Transverse colon (tissue), 4 donors: ENCODE results near the gene ARMC2. TPM values are rescaled to one million over a fixed set of nuclear protein-coding genes. Genes with fewer than 3 reads are reported as not detected.

Experiments
- DNase-seq: peaks from one replicate; pipeline ENCODE4 v3.0.0-alpha.2; 2019
- H3K27ac ChIP-seq, 4 donors: fragments of 200-600 bp; sonication (generic); 2 replicates each; pipeline ENCODE4 v1.5.1; 2016 to 2018; ENCODE audit warnings: inconsistent platforms in 4 of 4
- H3K27me3 ChIP-seq: fragments of 200-600 bp; sonication (generic); 2 replicates; pipeline ENCODE4 v1.5.1; 2017; ENCODE audit warnings: inconsistent platforms
- H3K36me3 ChIP-seq, 4 donors: fragments of 200-600 bp; sonication (generic); 2 replicates each; pipeline ENCODE4 v1.5.1; 2017 to 2019; ENCODE audit warnings: inconsistent platforms in 4 of 4
- H3K4me1 ChIP-seq, 4 donors: fragments of 200-600 bp; sonication (generic); 2 replicates each; pipeline ENCODE4 v1.5.1; 2017 to 2020; ENCODE audit warnings: inconsistent platforms in 4 of 4
- H3K4me3 ChIP-seq, 4 donors: fragments of 200-600 bp; sonication (generic); 1 replicate in 1 of 4; 2 replicates in 3 of 4; pipeline versions ENCODE4 v1.5.1 to v1.6.1; 2017 to 2019; ENCODE audit warnings: inconsistent platforms in 4 of 4
- H3K9me3 ChIP-seq, 2 donors: fragments of 200-600 bp; sonication (generic); 2 replicates each; pipeline ENCODE4 v1.5.1; 2017 to 2019; ENCODE audit warnings: inconsistent platforms in 2 of 2
- CTCF ChIP-seq, 5 experiments: fragments of 200-600 bp in 3 of 5; fragments of 450-650 bp in 2 of 5; sonication (generic) in 3 of 5; IDR thresholded peaks; 1 replicate in 2 of 5; 2 replicates in 3 of 5; pipeline ENCODE4 v1.5.1; 2016 to 2017; ENCODE audit warnings: antibody characterized with exemption in 5 of 5, inconsistent platforms in 3 of 5, mild to moderate bottlenecking in 2 of 5, moderate library complexity in 1 of 5
- EP300 ChIP-seq: sonication (generic); formaldehyde crosslinking; IDR thresholded peaks from one replicate; pipeline ENCODE4 v1.6.1; 2017; ENCODE audit warnings: antibody characterized with exemption, low read depth
- POLR2A ChIP-seq: fragments of 450-650 bp; IDR thresholded peaks from one replicate; pipeline ENCODE4 v1.6.1; 2016; ENCODE audit warnings: antibody characterized with exemption, mild to moderate bottlenecking, moderate library complexity
- POLR2AphosphoS5 ChIP-seq, 3 donors: sonication (generic); formaldehyde crosslinking; IDR thresholded peaks; one replicate each; pipeline ENCODE4 v1.6.1; 2016; ENCODE audit warnings: antibody characterized with exemption in 3 of 3
- WGBS, 2 donors: methylation state at CpG; one replicate each; pipeline ENCODE4 v1.1.5; 2018; ENCODE audit warnings: low coverage in 1 of 2; 5-methylcytosine and 5-hydroxymethylcytosine counted together
- in situ Hi-C, 4 donors: fragments of 200-750 bp; cut with MboI; loops; one replicate each; pipeline versions ENCODE4 v1.15.0 to v1.15.1; 2017; ENCODE audit warnings: low sequenced_read_pairs in 3 of 4, low pct_ligation_motif_present in 1 of 4, low pct_unique_long_range_greater_than_20kb in 1 of 4
- intact Hi-C: fragments of 100-400 bp; cut with DNase I; formaldehyde crosslinking; loops from one replicate; pipeline ENCODE4 v1.15.1; 2023; ENCODE audit warnings: low total_unique reads
- total RNA-seq, 4 donors: library from RNA; depleted of rRNA; stranded (reverse); fragments of >200 nt; gene quantifications; one replicate each; pipeline ENCODE4 v1.1.0, GENCODE V29; 2016

ARMC2 gene
- total RNA-seq, 4 donors from 2014 or later, result 2.0 to 7.5 (median 3.0) TPM

GRCh38 chr6:108872575-108872974 lies 24.4 kb downstream of the ARMC2 start:
- DNase-seq, result no peak
- in situ Hi-C loops, result no loop called here
- 88 to 92% methylated on average over 1 to 3 of the region's 3 CpGs for WGBS, 2 donors
- TF ChIP-seq CTCF (IDR thresholded peaks at IDR 0.05) (no peak), POLR2AphosphoS5 (IDR thresholded peaks at IDR 0.05) (no peak), EP300 (no peak), POLR2A (no peak)
- H3K9me3 ChIP-seq, result no peaks in the 10 kb centered on the region
- intact Hi-C loops, result no loop called here
- peaks cover 0 to 4% (median 1%) of the 10 kb centered on the region in 4 donors for H3K4me1 ChIP-seq
- no peaks in the 10 kb centered on the region for H3K27me3 ChIP-seq
- H3K4me3 ChIP-seq, result no peak overlapping the region
- H3K27ac ChIP-seq, result peak overlapping the region in 1 of 4 donors; percentile 77
- H3K36me3 ChIP-seq, result no peaks in the 10 kb centered on the region

DNA sequence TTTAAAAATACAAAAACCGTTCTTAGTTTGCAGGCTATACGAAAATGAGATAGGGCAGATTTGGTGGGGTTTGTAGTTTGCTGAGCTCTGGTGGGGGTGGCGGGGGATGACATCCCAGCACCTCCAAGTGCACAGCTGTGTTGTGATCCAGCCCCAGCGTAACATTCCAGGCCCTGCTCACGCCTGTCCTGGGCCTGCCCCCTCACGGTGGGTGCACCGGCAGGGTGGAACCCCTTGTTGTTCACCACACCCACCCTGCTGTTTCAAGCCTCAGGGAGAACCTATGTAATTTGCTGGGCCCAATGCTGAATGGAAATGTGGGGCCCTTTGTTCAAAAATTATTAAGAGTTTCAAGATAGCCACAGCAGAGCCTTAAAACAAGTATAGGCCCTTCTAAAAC lies 25.0 kb downstream of the ARMC2 start:
- WGBS, 2 donors, result 93% methylated on average over 7 of the region's 7 CpGs; no CpG with 5 or more reads in 1 of the 2 donors
- Histone ChIP-seq H3K36me3 (no peaks in the 10 kb centered on the region), H3K27me3 (no peaks in the 10 kb centered on the region), H3K9me3 (no peaks in the 10 kb centered on the region), H3K4me3 (no peak overlapping the region), H3K4me1 (peaks cover 0 to 4% (median 1%) of the 10 kb centered on the region in 4 donors), H3K27ac (peak overlapping the region in 2 of 4 donors; percentile 9 to 77)
- TF ChIP-seq POLR2AphosphoS5 (IDR thresholded peaks at IDR 0.05), result no peak
- no peak for TF ChIP-seq CTCF (IDR thresholded peaks at IDR 0.05)
- TF ChIP-seq POLR2A, result no peak
- intact Hi-C loops, result no loop called here
- in situ Hi-C loops, result no loop called here
- DNase-seq, result no peak

DNA sequence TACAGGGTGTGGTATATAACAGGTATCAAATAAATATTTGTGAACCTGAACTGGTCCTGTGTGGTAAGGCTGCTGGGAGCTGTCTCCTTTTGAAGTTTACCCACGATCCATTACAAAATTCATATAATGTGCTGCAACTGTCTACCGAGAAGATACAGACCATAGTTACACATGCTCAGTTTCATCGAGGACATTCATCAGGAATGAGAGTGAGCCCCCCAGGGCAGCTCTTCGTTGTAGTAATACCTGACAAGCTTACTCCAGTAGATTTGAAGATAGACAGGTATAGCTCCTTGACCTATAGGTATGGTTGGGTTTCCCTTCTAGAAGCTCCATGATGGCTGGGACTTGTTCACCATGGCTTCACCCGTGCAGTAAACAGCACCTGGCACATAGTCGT lies 25.7 kb downstream of the ARMC2 start:
- no peak for TF ChIP-seq POLR2AphosphoS5 (IDR thresholded peaks at IDR 0.05)
- TF ChIP-seq POLR2A, result no peak
- TF ChIP-seq CTCF (IDR thresholded peaks at IDR 0.05), result no peak
- TF ChIP-seq EP300, result no peak
- DNase-seq, result no peak
- WGBS, 2 donors, result 84 to 85% methylated on average over 3 to 6 of the region's 6 CpGs
- Histone ChIP-seq H3K27me3 (no peaks in the 10 kb centered on the region), H3K4me1 (peaks cover 0 to 4% (median 1%) of the 10 kb centered on the region in 4 donors), H3K9me3 (no peaks in the 10 kb centered on the region), H3K36me3 (no peaks in the 10 kb centered on the region), H3K27ac (peak overlapping the region; percentile 45 to 77 (median 52)), H3K4me3 (no peak overlapping the region)
- intact Hi-C loops, result no loop called here
- in situ Hi-C loops, result no loop called here

GRCh38 chr6:108874470-108875160 lies 26.4 kb downstream of the ARMC2 start:
- Histone ChIP-seq H3K4me3 (no peak overlapping the region), H3K4me1 (peaks cover 0 to 4% (median 1%) of the 10 kb centered on the region in 4 donors), H3K36me3 (no peaks in the 10 kb centered on the region), H3K9me3 (no peaks in the 10 kb centered on the region), H3K27ac (peak overlapping the region; percentile 51 to 77 (median 52)), H3K27me3 (no peaks in the 10 kb centered on the region)
- peak; percentile 42 for DNase-seq
- intact Hi-C loops, result no loop called here
- WGBS, 2 donors, result 60 to 88% methylated on average over 3 to 5 of the region's 5 CpGs
- TF ChIP-seq POLR2A (no peak), CTCF (IDR thresholded peaks at IDR 0.05) (no peak), EP300 (no peak), POLR2AphosphoS5 (IDR thresholded peaks at IDR 0.05) (no peak)
- in situ Hi-C loops, result no loop called here
